Heart left ventricle (tissue), 16 donors: ENCODE measurements around the gene SCYL1. TPM values are rescaled to one million over a fixed set of nuclear protein-coding genes. Genes with fewer than 3 reads are reported as not detected.

ENCODE experiments used
- ATAC-seq, 4 donors: fragments of 200-7000 bp; cut with Tn5 transposase; one replicate each; pipeline ENCODE4 v1.9.1; 2020 to 2022; ENCODE audit warnings: moderate library complexity in 4 of 4, mild to moderate bottlenecking in 3 of 4, moderate number of reproducible peaks in 1 of 4
- DNase-seq, 5 donors: peaks; one replicate each; pipeline ENCODE4 v3.0.0-alpha.2; 2020
- H3K27ac ChIP-seq, 12 donors: fragments of 200-600 bp; sonication (generic) in 4 of 12; one replicate each; pipeline versions ENCODE4 v1.5.0 to v1.8.0; 2016 to 2022; ENCODE audit warnings: mild to moderate bottlenecking in 2 of 12
- H3K27me3 ChIP-seq, 9 donors: fragments of 200-600 bp; sonication (generic) in 2 of 9; one replicate each; pipeline versions ENCODE4 v1.5.1 to v1.8.0; 2016 to 2022; ENCODE audit warnings: mild to moderate bottlenecking in 3 of 9
- H3K36me3 ChIP-seq, 9 donors: fragments of 200-600 bp; sonication (generic) in 2 of 9; one replicate each; pipeline versions ENCODE4 v1.5.0 to v1.8.0; 2018 to 2022; ENCODE audit warnings: mild to moderate bottlenecking in 2 of 9
- H3K4me1 ChIP-seq, 12 donors: fragments of 200-600 bp; sonication (generic) in 4 of 12; one replicate each; pipeline versions ENCODE4 v1.5.0 to v1.8.0; 2016 to 2022; ENCODE audit warnings: mild to moderate bottlenecking in 3 of 12
- H3K4me3 ChIP-seq, 12 donors: fragments of 200-600 bp; sonication (generic) in 4 of 12; one replicate each; pipeline versions ENCODE4 v1.5.0 to v1.8.0; 2017 to 2022; ENCODE audit warnings: mild to moderate bottlenecking in 9 of 12, moderate library complexity in 4 of 12
- H3K9me3 ChIP-seq, 12 donors: fragments of 200-600 bp; sonication (generic) in 4 of 12; one replicate each; pipeline versions ENCODE4 v1.5.0 to v1.8.0; 2016 to 2022; ENCODE audit warnings: mild to moderate bottlenecking in 1 of 12
- CTCF ChIP-seq, 12 donors: fragments of 200-600 bp; sonication (generic) in 4 of 12; IDR thresholded peaks; one replicate each; pipeline versions ENCODE4 v1.5.0 to v1.8.0; 2018 to 2022; ENCODE audit warnings: antibody characterized with exemption in 12 of 12, mild to moderate bottlenecking in 5 of 12
- POLR2A ChIP-seq, 2 donors: fragments of 450-650 bp; IDR thresholded peaks; one replicate each; pipeline ENCODE4 v1.6.1; 2017; ENCODE audit warnings: antibody characterized with exemption in 2 of 2, mild to moderate bottlenecking in 2 of 2, moderate library complexity in 2 of 2
- WGBS, 4 donors: extraction: QIAGEN DNeasy Blood & Tissue Kit in 2 of 4; methylation state at CpG; one replicate each; pipeline versions ENCODE4 v1.1.5 to v1.1.7; 2013 to 2018; 5-methylcytosine and 5-hydroxymethylcytosine counted together
- intact Hi-C, 10 donors: fragments of 100-400 bp; cut with DNase I; formaldehyde crosslinking; loops; one replicate each; pipeline versions ENCODE4 v1.11.1 to v1.14.2; 2022
- polyA plus RNA-seq, 2 donors: library from polyadenylated mRNA; stranded (reverse); fragments of 200-250 nt; gene quantifications; one replicate each; pipeline ENCODE4 v1.2.3, GENCODE V29; 2013
- total RNA-seq, 9 donors: library from RNA; depleted of rRNA in 2 of 9; stranded (reverse); fragments of >200 nt in 2 of 9; fragmentation: NEBNext Ultra II Directional in 3 of 9; extraction: Animal tissue kit (Norgen Biotek cat#: 25700) in 3 of 9; gene quantifications; one replicate each; pipeline versions ENCODE4 v1.1.0 to v1.2.4, GENCODE V29; 2016 to 2023
- donor health status: ischemic (EF 13 %, LVEDD 7.1; RV severe dilation, severe dysfunction).
- donor health status: healthy with polysubstance abuse.
- donor health status: DM: no; HTN: yes; CAD: no.
- donor health status: DM: no; HTN: no; CAD: no.
- donor health status: ischemic (EF 25% LVEDD 6.9; RV normal size, moderate dysfunction).
- donor health status: ischemic (EF 25% LVEDD 5.7; RV mildly dilated, moderate dysfunction).
- donor health status: healthy.
- donor health status: DM: yes; HTN: yes; CAD: no.
- donor health status: ischemic (EF 35%, LVEDD 5.7; RV mildly dilated, moderate dysfunction).
- donor health status: nonischemic (EF 11% LVEDD 7.7; RV severe dilation, severe dysfunction).
- donor health status: DM: yes; HTN: yes; CAD: no.
- donor health status: PGD.
- donor health status: ischemic (EF 29% LVEDD 5.4; RV normal size, mild dysfunction).
- donor health status: nonischemic (EF 23%, LVEDD 6.1; RV moderate dilation, normal function).

Gene SCYL1
- total and polyA plus RNA-seq, 11 donors = 51.6 to 135 (median 64.2) TPM

- Histone ChIP-seq H3K36me3 (peaks cover 0 to 69% (median 56%) of the 10 kb centered on the region in 9 donors), H3K4me3 (no peak overlapping the region), H3K27ac (no peak overlapping the region), H3K27me3 (no peaks in the 10 kb centered on the region), H3K4me1 (peaks cover 0 to 28% (median 20%) of the 10 kb centered on the region in 12 donors), H3K9me3 (no peaks in the 10 kb centered on the region)
- WGBS, 4 donors = 80 to 88% (median 83%) methylated on average over 12 to 18 of the region's 18 CpGs
- DNase-seq (no peak), ATAC-seq (no peak)
- intact Hi-C loops = loop anchor here in 2 of 10 donors (5.0 kb wide), 2 partner anchors 55 to 60 kb away; partner anchors contain the start of gene KCNK7 (in 1 of the 2)
- TF ChIP-seq CTCF (IDR thresholded peaks at IDR 0.05) (no peak), POLR2A (IDR thresholded peaks at IDR 0.05) (no peak)
Measured at GRCh38 chr11:65537620-65538231, 12.8 kb downstream of the SCYL1 start.

GRCh38 chr11:65538232-65538914 lies 13.5 kb downstream of the SCYL1 start:
- no peak overlapping the region for H3K27ac ChIP-seq
- H3K4me3 ChIP-seq = no peak overlapping the region
- no peaks in the 10 kb centered on the region for H3K9me3 ChIP-seq
- TF ChIP-seq CTCF (IDR thresholded peaks at IDR 0.05) (no peak), POLR2A (IDR thresholded peaks at IDR 0.05) (no peak)
- 84 to 89% (median 85%) methylated on average over 40 to 43 of the region's 43 CpGs for WGBS, 4 donors
- ATAC-seq (no peak), DNase-seq (no peak)
- H3K27me3 ChIP-seq = no peaks in the 10 kb centered on the region
- intact Hi-C loops = loop anchor here in 2 of 10 donors (5.0 kb wide), 2 partner anchors 54 to 59 kb away; partner anchors contain the start of gene KCNK7 (in 1 of the 2)
- peaks cover 0 to 69% (median 54%) of the 10 kb centered on the region in 9 donors for H3K36me3 ChIP-seq
- peaks cover 0 to 28% (median 20%) of the 10 kb centered on the region in 12 donors for H3K4me1 ChIP-seq

- peak overlapping the region in 8 of 12 donors; percentile 49 to 66 (median 56) for H3K4me3 ChIP-seq
- peaks cover 0 to 28% (median 20%) of the 10 kb centered on the region in 12 donors for H3K4me1 ChIP-seq
- H3K36me3 ChIP-seq = peaks cover 0 to 66% (median 50%) of the 10 kb centered on the region in 9 donors
- no peaks in the 10 kb centered on the region for H3K27me3 ChIP-seq
- intact Hi-C loops = loop anchor here in 2 of 10 donors (5.0 kb wide), 2 partner anchors 53 to 58 kb away; partner anchors contain the start of gene KCNK7 (in 1 of the 2)
- WGBS, 4 donors = 84 to 88% (median 87%) methylated on average over 47 to 92 of the region's 92 CpGs
- no peak for DNase-seq
- ATAC-seq = no peak
- TF ChIP-seq CTCF (IDR thresholded peaks at IDR 0.05) = no peak
- no peak for TF ChIP-seq POLR2A (IDR thresholded peaks at IDR 0.05)
- peak overlapping the region in 11 of 12 donors; percentile 80 to 95 (median 88) for H3K27ac ChIP-seq
- H3K9me3 ChIP-seq = no peaks in the 10 kb centered on the region
Measured at GRCh38 chr11:65538915-65539743, 14.2 kb downstream of the SCYL1 start.
